Ovary (tissue), 1 donor: ENCODE measurements around the gene BBX.

ENCODE experiments used
- EP300 ChIP-seq: sonication (generic); formaldehyde crosslinking; IDR thresholded peaks from one replicate; pipeline ENCODE4 v1.6.1; 2017; ENCODE audit warnings: antibody characterized with exemption
- POLR2A ChIP-seq: fragments of 450-650 bp; IDR thresholded peaks from one replicate; pipeline ENCODE4 v1.6.1; 2017; ENCODE audit warnings: antibody characterized with exemption, mild to moderate bottlenecking, moderate library complexity

DNA sequence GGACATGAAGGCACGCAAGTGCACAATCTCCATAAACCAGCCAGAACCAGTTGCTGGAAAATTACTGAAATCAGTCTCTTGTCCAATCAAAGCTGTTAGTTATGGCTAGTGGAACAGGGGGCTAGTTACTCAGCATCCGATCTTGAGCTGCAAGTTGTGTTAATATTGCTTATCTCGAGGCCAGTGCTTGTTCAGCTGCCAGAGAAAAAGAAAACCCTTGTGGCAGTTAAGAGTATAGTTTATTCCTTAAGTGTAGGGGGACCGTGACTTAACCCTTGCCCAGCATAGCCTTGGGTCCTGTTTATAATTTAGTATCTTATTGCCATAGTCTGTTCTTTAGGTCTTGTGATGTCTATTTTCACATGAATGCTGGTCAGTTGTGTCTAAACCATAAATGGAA is 299.5 kb downstream of the BBX start:
- no peak for TF ChIP-seq POLR2A
- TF ChIP-seq EP300 = no peak
